Glutamatergic neuron (in vitro differentiated cells): Measurements from ENCODE around the gene C16orf92. TPM values are rescaled to one million over a fixed set of nuclear protein-coding genes. Genes with fewer than 3 reads are reported as not detected.

Source experiments
- DNase-seq: peaks from one replicate; pipeline ENCODE4 v3.0.0; 2022
- H3K27ac Mint-ChIP-seq: one replicate; pipeline ENCODE4 v1.8.0; 2020; ENCODE audit warnings: mild to moderate bottlenecking, mixed read lengths, inconsistent platforms; ENCODE audit not compliant: unreplicated experiment
- H3K27me3 Mint-ChIP-seq: one replicate; pipeline ENCODE4 v1.8.0; 2020; ENCODE audit warnings: mild to moderate bottlenecking, moderate library complexity, mixed read lengths, inconsistent platforms; ENCODE audit not compliant: unreplicated experiment
- H3K36me3 Mint-ChIP-seq: one replicate; pipeline ENCODE4 v1.8.0; 2020; ENCODE audit warnings: mild to moderate bottlenecking, mixed read lengths, inconsistent platforms; ENCODE audit not compliant: unreplicated experiment
- H3K4me1 Mint-ChIP-seq: one replicate; pipeline ENCODE4 v1.8.0; 2020; ENCODE audit warnings: mild to moderate bottlenecking, low read depth, mixed read lengths, inconsistent platforms; ENCODE audit not compliant: unreplicated experiment
- H3K4me3 Mint-ChIP-seq: one replicate; pipeline ENCODE4 v1.8.0; 2020; ENCODE audit warnings: mild to moderate bottlenecking, mixed read lengths, inconsistent platforms; ENCODE audit not compliant: unreplicated experiment
- H3K9me3 Mint-ChIP-seq: one replicate; pipeline ENCODE4 v1.8.0; 2020; ENCODE audit warnings: mild to moderate bottlenecking, moderate library complexity, mixed read lengths, inconsistent platforms; ENCODE audit not compliant: unreplicated experiment
- CTCF ChIP-seq: fragments of 200-600 bp; sonication (generic); IDR thresholded peaks from one replicate; pipeline ENCODE4 v1.5.0; 2021; ENCODE audit not compliant: partially characterized antibody, unreplicated experiment
- total RNA-seq: library from RNA; stranded (reverse); fragmentation: NEBNext Ultra II Directional; extraction: Animal tissue kit (Norgen Biotek cat#: 25700); gene quantifications from one replicate; pipeline ENCODE4 v1.2.1, GENCODE V29; 2021; ENCODE audit not compliant: unreplicated experiment

The C16orf92 gene
- total RNA-seq, 1 donor from 2014 or later, result not detected

GRCh38 chr16:30005341-30006094 lies 17.5 kb upstream of the C16orf92 start:
- peak; percentile 79 for TF ChIP-seq CTCF
- H3K27me3 Mint-ChIP-seq, result peaks cover 11% of the 10 kb centered on the region
- peaks cover 11% of the 10 kb centered on the region for H3K4me1 Mint-ChIP-seq
- H3K4me3 Mint-ChIP-seq, result no peak overlapping the region
- DNase-seq, result peak; percentile 66
- no peaks in the 10 kb centered on the region for H3K36me3 Mint-ChIP-seq
- no peak overlapping the region for H3K27ac Mint-ChIP-seq
- H3K9me3 Mint-ChIP-seq, result peaks cover 8% of the 10 kb centered on the region

- TF ChIP-seq CTCF, result no peak
- no peak overlapping the region for H3K27ac Mint-ChIP-seq
- H3K36me3 Mint-ChIP-seq, result no peaks in the 10 kb centered on the region
- DNase-seq, result no peak
- peaks cover 10% of the 10 kb centered on the region for H3K27me3 Mint-ChIP-seq
- H3K9me3 Mint-ChIP-seq, result peaks cover 8% of the 10 kb centered on the region
- H3K4me1 Mint-ChIP-seq, result peaks cover 10% of the 10 kb centered on the region
- H3K4me3 Mint-ChIP-seq, result no peak overlapping the region
Measured at GRCh38 chr16:30006095-30006473, 16.9 kb upstream of the C16orf92 start.

- peaks cover 10% of the 10 kb centered on the region for H3K27me3 Mint-ChIP-seq
- TF ChIP-seq CTCF, result no peak
- H3K4me1 Mint-ChIP-seq, result peaks cover 10% of the 10 kb centered on the region
- no peak overlapping the region for H3K4me3 Mint-ChIP-seq
- no peak overlapping the region for H3K27ac Mint-ChIP-seq
- H3K9me3 Mint-ChIP-seq, result peaks cover 8% of the 10 kb centered on the region
- DNase-seq, result no peak
- H3K36me3 Mint-ChIP-seq, result no peaks in the 10 kb centered on the region
Measured at GRCh38 chr16:30006659-30007377, 16.2 kb upstream of the C16orf92 start.

DNA sequence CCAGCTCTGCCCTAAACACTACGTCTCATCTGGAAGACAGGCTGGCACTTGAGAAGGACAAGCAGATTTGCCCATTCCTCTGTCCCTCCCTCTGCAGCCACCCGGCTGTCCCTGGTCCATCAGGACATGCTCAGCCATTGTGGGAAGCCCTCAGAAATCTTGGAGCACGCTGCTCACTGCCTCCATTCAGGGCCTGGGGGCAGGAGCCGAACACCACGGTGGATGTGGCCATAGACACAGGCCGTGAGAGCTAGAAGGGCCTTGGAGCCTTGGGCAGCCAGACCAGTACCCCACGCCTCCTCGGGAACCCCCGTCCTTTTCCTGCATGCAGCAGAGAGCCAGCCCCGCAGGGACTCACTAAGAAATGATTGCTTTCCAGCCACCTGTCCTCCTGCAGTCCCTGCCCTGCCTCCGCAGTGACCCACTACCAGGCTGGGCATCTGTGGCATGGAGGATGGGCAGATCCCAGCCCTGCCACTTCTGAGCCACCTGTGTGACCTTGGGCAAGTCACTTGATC lies 15.6 kb upstream of the C16orf92 start:
- no peaks in the 10 kb centered on the region for H3K36me3 Mint-ChIP-seq
- H3K4me3 Mint-ChIP-seq, result no peak overlapping the region
- peaks cover 5% of the 10 kb centered on the region for H3K9me3 Mint-ChIP-seq
- no peak overlapping the region for H3K27ac Mint-ChIP-seq
- no peak for DNase-seq
- peaks cover 8% of the 10 kb centered on the region for H3K4me1 Mint-ChIP-seq
- no peak for TF ChIP-seq CTCF
- peaks cover 10% of the 10 kb centered on the region for H3K27me3 Mint-ChIP-seq
